Neural cell (in vitro differentiated cells): ENCODE measurements around the gene IGBP1.

ENCODE experiments used
- CTCF ChIP-seq: fragments of 450-650 bp; IDR thresholded peaks from 2 replicates; pipeline ENCODE4 v1.5.1; 2014; ENCODE audit warnings: antibody characterized with exemption, mild to moderate bottlenecking, moderate library complexity; ENCODE audit not compliant: poor library complexity, severe bottlenecking
- EP300 ChIP-seq: fragments of 450-650 bp; conservative IDR thresholded peaks from 2 replicates; pipeline ENCODE4 v1.6.1; 2014; ENCODE audit warnings: antibody characterized with exemption, mild to moderate bottlenecking, moderate library complexity; ENCODE audit not compliant: poor library complexity, severe bottlenecking
- EZH2 ChIP-seq: fragments of 200-600, 300-800 bp; shearing (Covaris generic), sonication (generic); IDR thresholded peaks from 2 replicates; pipeline ENCODE4 v1.6.1; 2014; ENCODE audit warnings: antibody characterized with exemption, low read length, borderline replicate concordance, mild to moderate bottlenecking; ENCODE audit not compliant: insufficient read depth, poor library complexity, severe bottlenecking
- RAD21 ChIP-seq: fragments of 450-650 bp; conservative IDR thresholded peaks from 2 replicates; pipeline ENCODE4 v1.6.1; 2014; ENCODE audit warnings: antibody characterized with exemption, mild to moderate bottlenecking, moderate library complexity
- REST ChIP-seq: IDR thresholded peaks from 2 replicates; pipeline ENCODE4 v1.6.1; 2012; ENCODE audit warnings: borderline replicate concordance
- TAF1 ChIP-seq: IDR thresholded peaks from 2 replicates; pipeline ENCODE4 v1.6.1; 2012; ENCODE audit warnings: low read depth

GRCh38 chrX:70169281-70169680 is 36.0 kb downstream of the IGBP1 start:
- no peak for TF ChIP-seq CTCF
- no peak for TF ChIP-seq TAF1
- no peak for TF ChIP-seq EP300
- TF ChIP-seq REST, result no peak
- TF ChIP-seq RAD21, result no peak
- TF ChIP-seq EZH2, result no peak
